ENCODE data around the gene CDC16.
"Not testable (repeated sequence)": the region's sequence is repeated elsewhere in the genome, so short reads cannot be mapped to it uniquely, and the experiment has no call there.

CDC16 gene

GRCh38 chr13:114234645-114235421, at the start of gene CDC16:
TSS of gene CDC16 (plus strand) at chr13:114234897. CDS start at chr13:114235085, 188 bp downstream.
- peak; percentile 60 for DNase-seq

- DNase-seq: no peak
Observed at GRCh38 chr13:114185182-114185971, 49.3 kb upstream of the CDC16 start.

DNA sequence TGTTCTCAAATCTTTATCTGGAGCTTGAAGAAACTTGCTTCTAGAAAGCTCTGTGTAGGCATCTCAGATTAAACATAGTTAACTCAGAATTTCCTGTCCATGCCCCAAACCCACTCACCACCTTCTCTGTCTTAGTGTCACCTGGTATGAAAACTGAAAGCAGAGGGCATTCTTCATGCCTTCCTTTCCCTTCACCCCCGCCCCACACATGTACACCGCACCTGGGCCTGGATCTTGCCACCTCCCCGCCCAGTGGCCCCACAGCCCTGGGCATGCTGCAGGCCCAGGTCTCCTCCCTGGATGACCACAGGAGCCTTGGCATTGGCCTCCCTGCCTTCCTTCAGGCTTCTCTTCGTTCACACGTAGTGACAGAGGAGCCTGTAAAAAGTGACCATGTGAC, 39.8 kb upstream of the CDC16 start:
- no peak for DNase-seq

- no peak for DNase-seq
Observed at GRCh38 chr13:114196629-114197028, 38.1 kb upstream of the CDC16 start.

DNA sequence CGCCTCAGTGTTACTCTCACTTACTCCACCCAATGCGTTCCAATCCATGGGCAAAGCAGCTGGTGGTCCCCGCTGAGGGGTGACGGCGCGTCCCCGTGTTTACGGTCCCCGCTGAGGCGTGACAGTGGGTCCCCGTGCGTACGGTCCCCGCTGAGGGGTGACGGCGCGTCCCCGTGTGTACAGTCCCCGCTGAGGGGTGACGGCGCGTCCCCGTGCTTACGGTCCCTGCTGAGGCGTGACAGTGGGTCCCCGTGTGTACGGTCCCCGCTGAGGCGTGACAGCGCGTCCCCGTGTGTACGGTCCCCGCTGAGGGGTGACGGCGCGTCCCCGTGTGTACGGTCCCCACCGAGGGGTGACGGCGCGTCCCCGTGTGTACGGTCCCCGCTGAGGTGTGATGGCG, 36.1 kb upstream of the CDC16 start:
- DNase-seq: no peak

- not testable (repeated sequence) for DNase-seq
Observed at GRCh38 chr13:114199526-114199925, 35.2 kb upstream of the CDC16 start.

GRCh38 chr13:114199954-114200353, 34.7 kb upstream of the CDC16 start:
- no peak for DNase-seq

DNA sequence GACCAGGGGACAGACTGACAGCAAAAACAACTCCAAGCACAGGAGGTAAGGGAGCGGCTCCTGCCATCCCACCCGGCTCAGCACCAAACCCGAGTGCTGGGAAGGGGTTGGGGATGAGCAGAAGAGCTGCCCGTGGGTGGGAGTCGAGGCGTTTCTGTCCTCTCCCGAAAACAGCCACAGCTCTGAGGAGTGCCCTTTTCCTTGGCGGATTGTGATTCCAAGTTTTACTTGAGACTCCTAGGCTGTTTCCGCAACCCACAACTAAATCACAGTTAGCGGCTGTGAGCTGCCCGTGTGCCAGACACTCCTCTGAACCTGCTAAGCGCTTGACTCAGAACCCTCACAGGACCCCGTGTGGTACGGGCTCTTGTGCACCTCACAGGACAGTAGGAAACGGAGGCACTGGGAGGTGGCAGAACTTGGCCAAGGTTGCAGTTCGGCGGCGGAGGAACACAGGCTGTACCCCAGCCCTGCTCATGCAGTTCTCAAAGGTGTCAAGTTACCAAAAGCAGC, 34.2 kb upstream of the CDC16 start:
- DNase-seq: no peak

DNA sequence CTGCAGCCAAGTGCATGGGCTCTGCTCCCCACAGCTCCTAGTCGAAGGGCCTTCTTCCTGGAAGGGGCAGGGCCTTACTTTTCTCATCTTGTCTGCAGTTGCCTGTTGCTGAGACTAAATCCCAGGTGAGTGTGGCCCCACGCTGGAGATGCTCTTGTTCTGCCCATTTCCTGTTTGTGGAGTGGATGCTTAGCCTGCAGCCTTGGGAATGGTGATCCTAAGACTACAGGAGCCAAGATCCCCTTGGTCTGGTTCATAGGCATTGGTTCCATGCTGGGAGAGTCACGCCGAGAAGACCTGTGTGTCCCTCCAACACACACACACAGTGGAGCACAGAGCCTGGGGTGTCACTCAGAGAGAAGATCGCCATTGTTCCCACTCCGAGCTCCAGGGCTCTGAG, 32.1 kb upstream of the CDC16 start:
- no peak for DNase-seq

- DNase-seq: no peak
Observed at GRCh38 chr13:114203536-114203935, 31.2 kb upstream of the CDC16 start.

- no peak for DNase-seq
Observed at GRCh38 chr13:114204894-114205293, 29.8 kb upstream of the CDC16 start.

DNA sequence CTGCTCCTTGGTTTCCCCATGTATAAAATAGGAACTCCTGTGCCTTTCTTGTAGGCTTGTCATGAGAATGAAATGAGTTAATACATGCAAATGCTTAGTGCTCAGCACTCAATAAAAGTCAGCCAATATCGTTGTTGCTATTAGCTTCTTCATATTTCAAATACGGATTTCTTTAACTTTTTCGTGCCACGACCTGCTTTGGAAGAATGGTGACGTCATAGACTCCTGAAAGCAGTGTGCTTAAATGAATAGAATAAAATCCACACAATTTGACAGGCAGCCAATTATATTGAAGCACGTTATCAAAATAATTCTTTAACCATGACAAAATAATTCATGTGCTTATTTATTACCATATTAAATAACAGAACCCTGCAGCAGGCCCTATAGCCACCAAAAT, 26.6 kb upstream of the CDC16 start:
- DNase-seq: no peak

DNA sequence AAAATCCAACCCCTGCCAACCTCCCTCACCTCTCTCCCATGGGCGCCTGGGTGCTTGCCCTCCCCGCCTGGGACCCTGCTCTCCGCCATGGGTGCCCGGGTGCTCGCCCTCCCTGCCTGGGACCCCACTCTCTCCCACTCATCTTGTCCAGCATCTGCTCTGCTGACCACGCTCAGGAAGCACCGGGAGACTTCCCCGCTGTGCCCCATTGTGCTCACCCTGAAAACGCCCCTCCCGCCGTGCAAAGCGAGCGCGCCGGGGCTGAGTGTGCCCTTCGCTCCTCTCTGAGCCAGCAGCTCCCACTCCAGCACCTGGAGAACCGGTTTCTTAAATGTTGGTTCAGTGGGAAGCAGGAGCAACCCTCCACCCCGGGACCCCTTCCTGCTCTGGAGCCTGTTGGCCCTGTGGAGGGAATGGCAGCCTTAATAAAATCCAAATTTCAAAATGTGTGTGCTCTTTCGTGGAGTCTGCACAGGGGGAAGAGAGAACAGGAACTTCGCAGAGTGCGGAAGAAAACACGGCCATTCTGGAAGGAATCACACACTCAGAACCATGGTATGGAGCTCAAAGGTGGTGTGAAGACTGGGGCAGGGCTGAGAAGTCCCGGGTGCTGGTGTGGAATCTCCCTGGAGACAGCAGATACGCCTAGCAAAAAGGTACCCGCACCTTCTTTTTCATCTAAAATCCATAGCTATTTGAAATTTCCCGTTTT, 23.1 kb upstream of the CDC16 start:
- no peak for DNase-seq

DNA sequence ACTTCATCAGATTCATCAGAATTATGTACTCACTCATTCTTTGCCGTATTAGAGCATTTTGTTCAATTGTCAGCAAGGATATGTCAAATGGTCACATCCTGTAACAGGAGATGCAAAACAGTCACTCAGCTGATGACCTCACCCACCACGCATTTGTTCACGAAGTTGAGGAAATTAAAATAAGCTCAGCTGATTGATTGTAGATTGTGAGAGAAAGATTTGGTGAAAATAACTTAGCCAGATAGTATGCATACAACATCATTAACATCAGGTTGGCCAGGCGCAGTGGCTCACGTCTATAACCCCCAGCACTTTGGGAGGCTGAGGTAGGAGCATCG, 22.6 kb upstream of the CDC16 start:
- DNase-seq: no peak

DNA sequence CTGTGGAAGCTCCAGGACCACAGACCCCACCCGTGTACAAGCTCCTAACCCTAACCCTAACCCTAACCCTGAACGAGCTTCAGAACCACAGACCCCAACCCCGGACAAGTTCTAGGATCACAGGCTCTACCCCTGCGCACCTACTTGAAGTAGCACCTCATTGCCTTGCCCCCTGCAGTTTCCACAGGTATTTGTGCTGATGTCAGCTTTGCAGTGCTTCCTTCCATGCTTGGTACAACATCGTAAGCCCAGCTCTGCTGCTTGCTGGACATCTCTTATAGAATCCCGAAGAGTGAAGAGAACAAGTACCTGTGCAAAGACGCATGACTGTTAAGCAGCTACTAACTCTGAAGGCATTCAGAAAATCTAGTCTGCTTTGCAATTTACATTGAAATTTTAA, 20.7 kb upstream of the CDC16 start:
- no peak for DNase-seq

DNA sequence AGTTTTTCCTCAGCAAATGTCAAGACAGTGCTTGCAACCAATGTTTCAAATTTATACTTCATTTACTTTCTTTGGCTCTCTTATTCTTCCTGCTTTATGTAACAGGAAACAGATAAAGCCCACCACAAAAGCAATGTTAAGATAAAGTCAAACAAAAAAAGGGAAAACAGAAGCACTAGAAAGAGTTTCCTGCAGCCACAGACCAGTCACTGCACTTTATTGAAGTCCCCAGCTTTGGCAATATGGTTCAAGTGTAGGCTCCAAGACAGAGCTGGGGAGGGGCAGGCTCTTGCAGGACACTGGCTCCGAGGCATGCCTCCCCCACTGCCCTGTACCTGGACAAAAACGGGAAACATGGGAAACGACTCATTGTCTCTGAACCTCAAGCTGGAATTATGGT, 15.3 kb upstream of the CDC16 start:
- DNase-seq: no peak

DNA sequence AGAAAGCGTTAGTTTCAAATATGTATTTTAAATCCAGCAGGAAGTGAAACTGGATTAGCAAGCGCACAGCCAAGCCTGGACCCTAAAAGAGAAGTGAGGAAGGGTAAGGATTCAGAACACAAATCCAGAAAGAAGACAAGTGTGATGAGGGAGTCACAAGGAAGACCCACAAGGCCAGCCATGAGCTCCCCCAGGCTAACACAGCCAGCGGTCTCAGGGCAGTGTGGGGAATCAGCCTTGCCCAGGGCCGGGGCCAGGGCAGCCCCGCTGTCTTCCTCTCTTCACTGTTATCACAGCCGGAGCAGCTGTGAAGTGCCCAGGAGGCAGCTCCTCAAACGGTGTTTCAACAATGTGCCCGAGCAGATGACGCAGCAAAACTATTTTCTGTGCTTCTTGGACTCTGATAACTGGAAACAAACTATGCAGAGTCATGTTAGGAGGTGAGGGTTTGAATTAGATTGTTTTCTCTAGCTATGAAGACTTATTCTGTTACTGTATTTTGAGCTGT, 12.2 kb upstream of the CDC16 start:
- DNase-seq: no peak

DNA sequence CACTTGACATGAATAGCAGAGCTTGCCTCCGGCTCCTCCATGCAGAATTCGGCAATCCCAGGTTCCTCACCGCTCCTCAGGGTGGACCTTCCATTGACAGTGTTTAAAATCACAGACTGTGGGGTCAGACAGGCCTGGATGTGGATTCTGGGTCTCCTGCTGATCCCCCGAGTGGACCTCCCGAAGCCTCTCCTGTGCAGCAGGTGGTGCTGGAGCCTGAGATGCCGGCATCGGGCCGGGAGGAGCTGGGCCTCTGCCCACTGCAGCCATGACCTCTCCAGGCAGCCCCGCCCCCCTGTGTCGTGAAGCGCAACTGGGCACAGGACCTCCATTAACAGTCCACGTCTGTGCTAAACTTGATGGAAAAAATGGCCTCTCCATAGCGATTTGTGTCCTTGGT, 10.5 kb upstream of the CDC16 start:
- DNase-seq: no peak

- DNase-seq: no peak
Observed at GRCh38 chr13:114225610-114226009, 9.1 kb upstream of the CDC16 start.

DNA sequence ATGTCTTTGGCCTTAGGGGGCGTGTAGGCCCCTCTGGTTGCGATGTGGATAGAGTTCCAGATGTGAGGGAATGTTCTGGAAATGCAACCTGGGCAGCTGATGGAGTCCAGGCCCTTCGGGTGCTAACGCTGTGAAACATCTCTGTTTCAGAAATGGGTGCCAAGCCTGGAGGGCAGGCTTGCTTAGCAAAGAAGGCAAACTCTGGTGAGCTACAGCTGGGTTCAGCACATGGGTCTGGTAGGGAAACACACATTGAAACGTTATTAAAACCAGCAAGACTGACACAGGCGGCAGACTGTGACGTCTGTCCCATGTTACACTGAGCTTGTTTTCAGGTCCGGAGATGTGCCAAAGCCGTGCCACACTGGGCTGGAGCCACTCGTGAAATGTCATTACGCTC, 8.6 kb upstream of the CDC16 start:
- no peak for DNase-seq

DNA sequence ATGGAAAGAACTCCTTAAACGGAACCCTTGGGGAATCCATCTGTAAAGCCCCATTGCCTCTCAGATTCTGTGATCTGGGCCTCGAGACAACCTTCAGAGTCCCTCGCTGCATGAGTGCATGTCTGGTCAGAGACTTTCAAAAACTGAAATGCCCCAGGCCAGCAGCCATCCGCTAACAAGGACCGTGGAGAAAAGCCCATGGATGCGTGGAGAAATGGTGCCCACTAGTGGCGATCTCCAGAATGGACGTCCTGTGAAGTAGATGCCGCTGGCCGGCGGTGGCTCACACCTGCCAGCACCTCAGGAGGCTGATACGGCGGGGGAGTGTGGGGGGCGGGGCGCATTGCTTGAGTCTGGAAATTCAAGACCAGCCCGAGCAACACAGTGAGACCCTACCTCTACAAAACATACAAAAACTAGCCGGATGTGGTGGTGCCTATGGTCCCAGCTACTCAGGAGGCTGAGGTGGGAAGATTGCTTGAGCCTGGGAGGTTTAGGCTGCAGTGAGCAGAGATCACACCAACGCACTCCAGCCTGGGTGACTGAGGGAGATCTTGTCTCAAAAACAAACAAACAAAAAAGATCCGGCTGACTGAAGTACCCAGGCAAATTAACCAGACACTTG, 7.9 kb upstream of the CDC16 start:
- DNase-seq: peak; percentile 61

GRCh38 chr13:114227528-114227927, 7.2 kb upstream of the CDC16 start:
- DNase-seq: no peak

DNA sequence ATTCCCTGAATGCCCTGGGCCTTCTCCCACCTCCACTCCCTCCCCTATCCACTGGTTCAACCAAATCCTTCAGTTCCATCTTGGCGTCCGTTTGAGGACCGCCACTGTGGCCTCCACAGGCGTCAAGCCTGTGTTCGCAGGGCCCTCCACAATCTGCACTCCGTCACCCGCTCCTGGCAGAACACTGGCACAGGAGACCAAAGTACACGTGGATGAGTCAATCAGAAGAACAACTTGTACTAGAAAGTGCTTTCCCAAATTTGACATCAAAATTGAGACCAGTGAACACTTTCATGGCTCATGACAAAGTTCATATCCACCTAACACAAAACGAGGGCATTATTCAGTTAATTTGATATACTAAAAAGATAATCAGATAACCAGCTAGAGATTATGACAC, 6.5 kb upstream of the CDC16 start:
- no peak for DNase-seq

Data from GOT3 (cell line).